Activated naive CD4-positive, alpha-beta T cell treated with anti-CD3 and anti-CD28 coated beads, Interleukin-2, amount 10 ng/mL, durations not matched to agents 7 days and 5 days (primary cell): ENCODE results near the gene RAB3B.
"Not testable (repeated sequence)": the region's sequence is repeated elsewhere in the genome, so short reads cannot be mapped to it uniquely, and the experiment has no call there.

Source experiments
- CTCF ChIA-PET: fragments of 350-600 bp; sonication (Branson Sonifier 250); formaldehyde crosslinking; loops from one replicate; lab custom pipeline; 2021; ENCODE audit warnings: antibody characterized with exemption; lab: Charles Lee
- DNase-seq: peaks from one replicate; pipeline ENCODE4 v3.0.0-alpha.2; 2020
- H3K27ac Mint-ChIP-seq: one replicate; pipeline ENCODE4 v1.8.0; 2021; ENCODE audit warnings: mild to moderate bottlenecking, moderate library complexity, mixed read lengths
- H3K27me3 Mint-ChIP-seq: one replicate; pipeline ENCODE4 v1.8.0; 2021; ENCODE audit warnings: mild to moderate bottlenecking, mixed read lengths
- H3K36me3 Mint-ChIP-seq: one replicate; pipeline ENCODE4 v1.8.0; 2021; ENCODE audit warnings: mixed read lengths
- H3K4me1 Mint-ChIP-seq: one replicate; pipeline ENCODE4 v1.8.0; 2021; ENCODE audit warnings: mixed read lengths
- H3K4me3 Mint-ChIP-seq: one replicate; pipeline ENCODE4 v1.8.0; 2021; ENCODE audit warnings: mild to moderate bottlenecking, moderate library complexity, mixed read lengths
- H3K9me3 Mint-ChIP-seq: one replicate; pipeline ENCODE4 v1.8.0; 2021; ENCODE audit warnings: mixed read lengths

RAB3B gene

DNA sequence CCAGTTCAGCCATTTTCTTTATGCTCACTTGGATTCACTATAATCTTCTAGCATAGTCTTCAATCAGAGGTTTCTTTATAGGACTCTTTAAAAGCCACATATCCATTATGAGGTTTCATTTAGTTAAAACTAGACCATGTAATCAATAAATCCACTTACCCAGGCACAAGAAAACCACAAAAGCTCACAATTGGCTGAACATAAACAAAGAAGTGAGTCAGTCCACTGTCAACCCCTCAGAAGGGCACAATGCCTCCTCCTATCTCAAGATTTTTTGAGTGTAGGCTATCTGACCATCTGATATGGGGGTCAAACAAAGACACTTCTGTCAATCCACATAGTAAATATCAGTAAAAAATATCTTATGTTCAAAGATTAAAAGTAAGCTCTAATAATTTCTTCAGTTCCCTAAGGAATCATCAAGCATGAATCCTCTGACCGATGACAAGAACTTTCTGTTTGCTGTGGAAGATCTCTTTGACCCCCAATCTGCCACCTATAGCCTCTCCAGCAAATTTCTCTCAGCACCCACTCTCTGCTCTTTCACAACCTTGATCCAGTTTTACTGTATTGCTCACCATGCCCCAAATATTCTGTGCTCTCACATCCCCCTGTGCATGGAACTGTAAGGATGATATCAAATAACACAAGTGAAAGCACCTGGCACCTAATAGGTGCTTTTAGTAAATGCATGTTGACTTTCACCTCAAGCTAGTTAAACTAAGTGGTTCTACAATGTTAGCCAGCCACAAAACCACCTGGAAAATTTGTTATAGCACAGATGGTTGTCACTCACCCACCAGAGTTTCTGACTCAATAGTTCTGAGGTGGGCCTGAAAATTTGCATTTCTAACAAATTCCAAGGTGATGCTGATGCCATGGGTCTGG is 16.7 kb downstream of the RAB3B start:
- Mint-ChIP-seq H3K4me3 (no peak overlapping the region), H3K9me3 (no peaks in the 10 kb centered on the region), H3K27me3 (peaks cover 14% of the 10 kb centered on the region), H3K36me3 (no peaks in the 10 kb centered on the region), H3K27ac (no peak overlapping the region), H3K4me1 (no peaks in the 10 kb centered on the region)
- CTCF ChIA-PET: no interaction called here
- no peak for DNase-seq

DNA sequence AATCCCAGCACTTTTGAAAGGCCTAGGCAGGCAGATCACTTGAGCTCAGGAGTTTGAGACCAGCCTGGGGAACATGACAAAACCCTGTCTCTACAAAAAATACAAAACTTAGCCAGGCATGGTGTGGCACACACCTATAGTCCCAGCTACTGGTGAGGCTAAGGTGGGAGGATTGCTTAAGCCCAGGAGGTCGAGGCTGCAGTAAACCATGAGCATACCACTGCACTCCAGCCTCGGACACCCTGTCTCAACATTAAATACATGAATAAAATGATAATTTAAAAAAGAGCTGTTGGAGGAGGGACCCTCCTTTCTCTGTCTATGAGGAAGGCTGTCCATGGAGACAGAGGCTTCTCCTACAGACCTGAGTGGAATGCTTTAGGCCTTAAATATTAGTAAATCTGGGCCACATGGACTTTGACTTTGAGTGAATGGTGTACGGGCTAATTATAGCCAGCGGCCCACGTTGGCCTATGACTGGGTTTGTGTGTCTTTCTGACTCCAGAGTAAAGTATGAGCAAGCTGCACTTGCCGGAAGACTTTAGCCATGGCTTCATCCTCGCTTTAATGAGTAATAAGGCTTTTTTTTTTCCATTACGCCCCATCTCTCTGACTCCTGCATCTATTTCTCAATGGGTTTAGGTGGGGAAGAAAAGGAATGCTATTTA is 21.3 kb downstream of the RAB3B start:
- no peaks in the 10 kb centered on the region for H3K36me3 Mint-ChIP-seq
- DNase-seq: no peak
- H3K9me3 Mint-ChIP-seq: no peaks in the 10 kb centered on the region
- H3K4me3 Mint-ChIP-seq: no peak overlapping the region
- H3K27ac Mint-ChIP-seq: no peak overlapping the region
- CTCF ChIA-PET: no interaction called here
- no peaks in the 10 kb centered on the region for H3K4me1 Mint-ChIP-seq
- no peaks in the 10 kb centered on the region for H3K27me3 Mint-ChIP-seq

GRCh38 chr1:51968632-51969031 is 21.9 kb downstream of the RAB3B start:
- no peaks in the 10 kb centered on the region for H3K36me3 Mint-ChIP-seq
- no peak overlapping the region for H3K27ac Mint-ChIP-seq
- H3K4me3 Mint-ChIP-seq: no peak overlapping the region
- no peaks in the 10 kb centered on the region for H3K27me3 Mint-ChIP-seq
- no peaks in the 10 kb centered on the region for H3K9me3 Mint-ChIP-seq
- no peak for DNase-seq
- CTCF ChIA-PET: no interaction called here
- no peaks in the 10 kb centered on the region for H3K4me1 Mint-ChIP-seq

GRCh38 chr1:51967213-51967791 is 23.2 kb downstream of the RAB3B start:
- H3K27me3 Mint-ChIP-seq, CTCF ChIA-PET, DNase-seq: not testable (repeated sequence)

GRCh38 chr1:51966559-51966958 is 23.9 kb downstream of the RAB3B start:
- Mint-ChIP-seq H3K9me3 (no peaks in the 10 kb centered on the region), H3K4me3 (no peak overlapping the region), H3K27ac (no peak overlapping the region), H3K4me1 (no peaks in the 10 kb centered on the region), H3K27me3 (no peaks in the 10 kb centered on the region), H3K36me3 (no peaks in the 10 kb centered on the region)
- CTCF ChIA-PET: no interaction called here
- DNase-seq: no peak

More at GRCh38 chr1:51967213-51967791, 23.2 kb downstream of the RAB3B start:
- H3K27ac Mint-ChIP-seq, H3K4me3 Mint-ChIP-seq, H3K9me3 Mint-ChIP-seq, H3K36me3 Mint-ChIP-seq, H3K4me1 Mint-ChIP-seq: not testable (repeated sequence)

DNA sequence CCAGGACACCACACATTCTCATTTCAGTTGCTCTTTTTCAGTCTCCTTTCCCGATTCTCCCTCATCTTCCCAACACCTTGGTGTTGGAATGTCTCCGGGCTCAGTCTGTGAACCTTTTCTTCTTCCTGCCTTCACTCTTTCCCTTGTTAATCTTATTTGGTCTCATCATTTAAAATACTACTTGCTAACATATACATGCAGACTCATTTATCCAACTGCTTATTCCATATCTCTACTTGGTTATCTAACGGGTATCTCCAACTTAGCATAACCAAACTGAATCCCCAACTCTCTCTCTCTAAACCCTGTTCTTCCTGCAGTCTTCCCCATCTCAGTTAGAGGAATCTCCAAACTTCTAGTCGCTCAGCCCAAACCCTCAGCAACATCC is 26.2 kb downstream of the RAB3B start:
- Mint-ChIP-seq H3K27me3 (peaks cover 9% of the 10 kb centered on the region), H3K36me3 (no peaks in the 10 kb centered on the region), H3K4me1 (no peaks in the 10 kb centered on the region), H3K9me3 (no peaks in the 10 kb centered on the region), H3K27ac (no peak overlapping the region), H3K4me3 (no peak overlapping the region)
- no peak for DNase-seq
- CTCF ChIA-PET: no interaction called here

GRCh38 chr1:51963592-51964308 is 26.8 kb downstream of the RAB3B start:
- Mint-ChIP-seq H3K36me3 (no peaks in the 10 kb centered on the region), H3K4me3 (no peak overlapping the region), H3K4me1 (no peaks in the 10 kb centered on the region), H3K27me3 (peaks cover 9% of the 10 kb centered on the region), H3K27ac (no peak overlapping the region), H3K9me3 (no peaks in the 10 kb centered on the region)
- CTCF ChIA-PET: no interaction called here
- DNase-seq: no peak

DNA sequence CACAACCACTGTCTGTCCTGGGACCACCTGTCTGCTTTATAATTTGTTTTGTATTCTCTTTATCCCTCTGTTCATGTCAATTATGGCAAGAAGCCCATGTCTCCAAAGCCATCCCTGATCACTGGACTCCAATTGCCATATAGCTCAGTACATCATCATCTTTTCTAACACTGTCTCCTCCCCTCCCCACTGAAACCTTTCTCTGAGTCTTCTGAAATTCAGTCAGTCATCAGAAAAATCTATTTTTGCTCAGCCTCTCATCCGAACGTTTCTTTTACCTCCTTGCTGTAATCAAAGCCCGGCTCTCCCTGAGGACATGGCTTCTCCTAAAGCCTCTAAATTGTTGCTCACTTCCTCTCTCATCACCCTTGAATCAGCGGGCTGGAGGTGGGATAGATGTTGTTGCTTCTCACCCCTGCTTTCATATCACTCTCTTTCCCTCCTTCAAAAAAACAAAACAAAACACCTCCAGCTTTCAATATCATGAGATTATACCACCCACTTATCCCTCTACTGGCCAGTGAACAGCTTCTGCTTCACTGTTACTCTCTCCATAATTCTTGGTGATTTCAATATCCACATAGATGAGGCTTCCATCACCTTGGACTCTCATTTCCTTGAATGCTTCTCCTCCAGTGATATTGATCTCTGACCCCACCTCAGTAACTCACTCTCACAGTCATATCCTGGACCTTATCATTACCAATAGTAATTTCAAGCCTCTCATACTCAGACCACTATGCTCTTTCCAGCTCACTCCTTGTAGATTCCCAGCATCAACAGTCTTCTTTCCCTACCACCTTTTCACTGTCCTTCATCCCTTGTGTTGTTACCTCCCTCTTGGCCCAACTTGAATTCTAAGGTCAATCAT is 27.8 kb downstream of the RAB3B start:
- Mint-ChIP-seq H3K27ac (no peak overlapping the region), H3K27me3 (peaks cover 9% of the 10 kb centered on the region), H3K36me3 (no peaks in the 10 kb centered on the region), H3K9me3 (no peaks in the 10 kb centered on the region), H3K4me1 (no peaks in the 10 kb centered on the region), H3K4me3 (no peak overlapping the region)
- DNase-seq: no peak
- CTCF ChIA-PET: interaction anchor here (0.6 kb wide), 1 partner anchor 899 kb away, joined by 4 read pairs; no protein-coding TSS in a partner anchor

- Mint-ChIP-seq H3K27ac (no peak overlapping the region), H3K27me3 (peaks cover 9% of the 10 kb centered on the region), H3K36me3 (no peaks in the 10 kb centered on the region), H3K4me3 (no peak overlapping the region), H3K9me3 (no peaks in the 10 kb centered on the region), H3K4me1 (no peaks in the 10 kb centered on the region)
- DNase-seq: no peak
- CTCF ChIA-PET: no interaction called here
Measured at GRCh38 chr1:51961954-51962353, 28.5 kb downstream of the RAB3B start.

- Mint-ChIP-seq H3K36me3 (no peaks in the 10 kb centered on the region), H3K4me3 (no peak overlapping the region), H3K27ac (no peak overlapping the region), H3K27me3 (peaks cover 9% of the 10 kb centered on the region), H3K9me3 (no peaks in the 10 kb centered on the region), H3K4me1 (no peaks in the 10 kb centered on the region)
- CTCF ChIA-PET: no interaction called here
- no peak for DNase-seq
Measured at GRCh38 chr1:51961231-51961630, 29.3 kb downstream of the RAB3B start.

DNA sequence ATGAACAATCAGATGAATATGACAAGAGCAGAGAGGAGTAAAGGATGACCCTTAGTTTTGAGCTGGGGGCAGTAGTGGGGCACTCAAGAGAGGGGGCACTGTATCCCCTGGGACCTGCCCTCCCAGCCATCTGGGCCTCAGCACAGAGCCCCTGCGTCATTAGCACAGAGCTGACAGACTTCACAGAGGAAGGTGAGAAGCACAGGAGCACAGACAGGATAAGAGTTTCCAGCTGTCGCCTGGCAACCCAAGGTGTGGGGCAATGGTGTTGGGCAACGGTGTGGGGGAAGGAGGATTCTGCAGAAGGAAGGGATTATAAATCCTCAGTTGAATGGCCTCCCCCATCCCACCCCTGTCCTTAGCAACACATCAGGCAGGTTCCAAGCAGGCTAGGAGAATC is 30.2 kb downstream of the RAB3B start:
- CTCF ChIA-PET: no interaction called here
- DNase-seq: no peak
- no peak overlapping the region for H3K4me3 Mint-ChIP-seq
- peaks cover 2% of the 10 kb centered on the region for H3K4me1 Mint-ChIP-seq
- H3K36me3 Mint-ChIP-seq: no peaks in the 10 kb centered on the region
- H3K27me3 Mint-ChIP-seq: peaks cover 9% of the 10 kb centered on the region
- no peak overlapping the region for H3K27ac Mint-ChIP-seq
- no peaks in the 10 kb centered on the region for H3K9me3 Mint-ChIP-seq

DNA sequence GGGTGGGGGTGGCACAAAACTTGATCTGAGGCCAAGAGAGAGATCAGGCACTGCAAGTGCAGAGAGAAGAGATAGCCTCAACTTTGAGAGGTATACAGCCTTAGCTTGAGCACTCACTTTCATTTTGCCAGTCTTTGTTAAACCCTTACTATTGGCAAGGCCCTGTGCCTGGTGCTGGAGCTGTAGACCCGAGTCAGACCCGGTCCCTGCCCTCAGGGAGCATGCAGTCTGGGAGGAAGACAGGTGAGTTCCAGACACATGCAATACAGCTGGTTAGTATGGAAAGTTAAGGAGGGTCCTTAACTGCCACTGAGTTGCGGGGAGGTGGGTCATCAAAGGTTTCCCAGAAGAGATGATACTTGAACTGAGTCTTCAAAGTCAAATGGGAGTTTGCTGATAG is 31.7 kb downstream of the RAB3B start:
- peaks cover 7% of the 10 kb centered on the region for H3K4me1 Mint-ChIP-seq
- no peaks in the 10 kb centered on the region for H3K36me3 Mint-ChIP-seq
- no peak overlapping the region for H3K4me3 Mint-ChIP-seq
- no peaks in the 10 kb centered on the region for H3K9me3 Mint-ChIP-seq
- CTCF ChIA-PET: no interaction called here
- peaks cover 9% of the 10 kb centered on the region for H3K27me3 Mint-ChIP-seq
- no peak overlapping the region for H3K27ac Mint-ChIP-seq
- DNase-seq: no peak

GRCh38 chr1:51957618-51958017 is 32.9 kb downstream of the RAB3B start:
- no peak for DNase-seq
- Mint-ChIP-seq H3K36me3 (no peaks in the 10 kb centered on the region), H3K4me3 (no peak overlapping the region), H3K9me3 (no peaks in the 10 kb centered on the region), H3K4me1 (peaks cover 7% of the 10 kb centered on the region), H3K27ac (no peak overlapping the region), H3K27me3 (peaks cover 11% of the 10 kb centered on the region)
- CTCF ChIA-PET: no interaction called here
